HAP-1 (cell line): ENCODE measurements around the gene TTLL12.

Experiments used
- DNase-seq, 2 experiments: peaks; one replicate each; pipeline ENCODE4 v3.0.0-alpha.2; 2016 to 2020; ENCODE audit warnings: low spot score in 2 of 2
- H3K27me3 ChIP-seq: fragments of 250-450 bp; sonication (Bioruptor Pico); 2 replicates; pipeline ENCODE4 v1.5.1; 2020; ENCODE audit warnings: low read depth, mild to moderate bottlenecking, moderate library complexity
- H3K36me3 ChIP-seq: fragments of 250-450 bp; sonication (Bioruptor Pico); replicated peaks from 2 replicates; pipeline ENCODE4 v1.5.1; 2020; ENCODE audit warnings: mild to moderate bottlenecking
- H3K4me1 ChIP-seq: fragments of 250-450 bp; sonication (Bioruptor Pico); 2 replicates; pipeline ENCODE4 v1.5.1; 2020; ENCODE audit warnings: mild to moderate bottlenecking
- H3K4me3 ChIP-seq: fragments of 250-450 bp; sonication (Bioruptor Pico); 2 replicates; pipeline ENCODE4 v1.5.1; 2020; ENCODE audit warnings: mild to moderate bottlenecking, moderate library complexity
- H3K9me3 ChIP-seq: fragments of 250-450 bp; sonication (Bioruptor Pico); 2 replicates; pipeline ENCODE4 v1.5.1; 2020; ENCODE audit warnings: mild to moderate bottlenecking, moderate library complexity
- in situ Hi-C: fragments of 300-500 bp; cut with MboI; formaldehyde crosslinking; loops from 3 replicates; pipeline ENCODE4 v1.14.3; 2020; ENCODE audit warnings: low sequenced_read_pairs, inconsistent platforms, mixed read lengths

TTLL12 gene

GRCh38 chr22:43186272-43187170 is at the start of gene TTLL12:
Gene TTLL12 (minus strand): TSS chr22:43187134. CDS start chr22:43187069, 65 bp downstream.
- H3K9me3 ChIP-seq, result no peaks in the 10 kb centered on the region
- peak; percentile 19 to 68 for DNase-seq
- peak within 1 kb of the TSS; percentile 69 for H3K4me3 ChIP-seq
- peaks cover 26% of the 10 kb centered on the region for H3K36me3 ChIP-seq
- H3K27me3 ChIP-seq, result no peaks in the 10 kb centered on the region
- in situ Hi-C loops, result no loop called here
- H3K4me1 ChIP-seq, result peaks cover 17% of the 10 kb centered on the region

GRCh38 chr22:43235445-43236409 is 48.8 kb upstream of the TTLL12 start:
- H3K4me3 ChIP-seq, result no peak overlapping the region
- no peaks in the 10 kb centered on the region for H3K36me3 ChIP-seq
- no peak for DNase-seq
- H3K27me3 ChIP-seq, result peaks cover 18% of the 10 kb centered on the region; the same call in 1 of the 2 replicates
- H3K9me3 ChIP-seq, result no peaks in the 10 kb centered on the region
- H3K4me1 ChIP-seq, result no peaks in the 10 kb centered on the region
- in situ Hi-C loops, result no loop called here

- Histone ChIP-seq H3K9me3 (no peaks in the 10 kb centered on the region), H3K36me3 (no peaks in the 10 kb centered on the region), H3K27me3 (peaks cover 18% of the 10 kb centered on the region; the same call in 1 of the 2 replicates), H3K4me1 (no peaks in the 10 kb centered on the region), H3K4me3 (no peak overlapping the region)
- DNase-seq, result no peak
- in situ Hi-C loops, result no loop called here
Observed at GRCh38 chr22:43234264-43234988, 47.5 kb upstream of the TTLL12 start.

- Histone ChIP-seq H3K27me3 (peaks cover 18% of the 10 kb centered on the region; the same call in 1 of the 2 replicates), H3K4me1 (no peaks in the 10 kb centered on the region), H3K4me3 (no peak overlapping the region), H3K36me3 (no peaks in the 10 kb centered on the region), H3K9me3 (no peaks in the 10 kb centered on the region)
- DNase-seq, result no peak
- in situ Hi-C loops, result no loop called here
Observed at GRCh38 chr22:43233529-43233928, 46.6 kb upstream of the TTLL12 start.

GRCh38 chr22:43232445-43232844 is 45.5 kb upstream of the TTLL12 start:
- in situ Hi-C loops, result no loop called here
- H3K4me1 ChIP-seq, result no peaks in the 10 kb centered on the region

GRCh38 chr22:43231724-43232034 is 44.7 kb upstream of the TTLL12 start:
- H3K4me3 ChIP-seq, result no peak overlapping the region
- in situ Hi-C loops, result no loop called here
- DNase-seq, result no peak
- H3K4me1 ChIP-seq, result no peaks in the 10 kb centered on the region
- H3K36me3 ChIP-seq, result no peaks in the 10 kb centered on the region
- no peaks in the 10 kb centered on the region for H3K9me3 ChIP-seq
- H3K27me3 ChIP-seq, result peaks cover 18% of the 10 kb centered on the region; the same call in 1 of the 2 replicates

More at GRCh38 chr22:43232445-43232844, 45.5 kb upstream of the TTLL12 start:
- DNase-seq, result no peak
- Histone ChIP-seq H3K4me3 (no peak overlapping the region), H3K27me3 (peaks cover 18% of the 10 kb centered on the region; the same call in 1 of the 2 replicates), H3K36me3 (no peaks in the 10 kb centered on the region), H3K9me3 (no peaks in the 10 kb centered on the region)

- H3K4me3 ChIP-seq, result no peak overlapping the region
- in situ Hi-C loops, result no loop called here
- H3K4me1 ChIP-seq, result no peaks in the 10 kb centered on the region
- no peaks in the 10 kb centered on the region for H3K36me3 ChIP-seq
- DNase-seq, result peak; percentile 49 to 84
- H3K27me3 ChIP-seq, result peaks cover 18% of the 10 kb centered on the region; the same call in 1 of the 2 replicates
- H3K9me3 ChIP-seq, result no peaks in the 10 kb centered on the region
Observed at GRCh38 chr22:43230971-43231723, 44.2 kb upstream of the TTLL12 start.

GRCh38 chr22:43230571-43230970 is 43.6 kb upstream of the TTLL12 start:
- Histone ChIP-seq H3K27me3 (peaks cover 15% of the 10 kb centered on the region; the same call in 1 of the 2 replicates), H3K9me3 (no peaks in the 10 kb centered on the region), H3K36me3 (no peaks in the 10 kb centered on the region), H3K4me3 (no peak overlapping the region), H3K4me1 (no peaks in the 10 kb centered on the region)
- DNase-seq, result no peak
- in situ Hi-C loops, result no loop called here

GRCh38 chr22:43228863-43229262 is 41.9 kb upstream of the TTLL12 start:
- DNase-seq, result no peak
- no peak overlapping the region for H3K4me3 ChIP-seq
- peaks cover 9% of the 10 kb centered on the region; the same call in 1 of the 2 replicates for H3K27me3 ChIP-seq
- in situ Hi-C loops, result no loop called here
- no peaks in the 10 kb centered on the region for H3K36me3 ChIP-seq
- H3K4me1 ChIP-seq, result no peaks in the 10 kb centered on the region
- no peaks in the 10 kb centered on the region for H3K9me3 ChIP-seq

GRCh38 chr22:43228330-43228729 is 41.4 kb upstream of the TTLL12 start:
- Histone ChIP-seq H3K36me3 (no peaks in the 10 kb centered on the region), H3K4me1 (no peaks in the 10 kb centered on the region), H3K27me3 (peaks cover 9% of the 10 kb centered on the region; the same call in 1 of the 2 replicates), H3K4me3 (no peak overlapping the region), H3K9me3 (no peaks in the 10 kb centered on the region)
- in situ Hi-C loops, result no loop called here
- peak in 1 of 2 experiments; percentile 71 for DNase-seq

GRCh38 chr22:43227239-43227630 is 40.3 kb upstream of the TTLL12 start:
- Histone ChIP-seq H3K27me3 (no peaks in the 10 kb centered on the region), H3K4me1 (no peaks in the 10 kb centered on the region), H3K36me3 (no peaks in the 10 kb centered on the region), H3K4me3 (no peak overlapping the region), H3K9me3 (no peaks in the 10 kb centered on the region)
- in situ Hi-C loops, result no loop called here
- DNase-seq, result no peak

- in situ Hi-C loops, result no loop called here
- DNase-seq, result peak; percentile 29 to 64
- H3K36me3 ChIP-seq, result no peaks in the 10 kb centered on the region
- H3K9me3 ChIP-seq, result no peaks in the 10 kb centered on the region
- H3K4me3 ChIP-seq, result no peak overlapping the region
- no peaks in the 10 kb centered on the region for H3K4me1 ChIP-seq
- H3K27me3 ChIP-seq, result no peaks in the 10 kb centered on the region
Observed at GRCh38 chr22:43226377-43227238, 39.7 kb upstream of the TTLL12 start.
